HG02885 (cell line): ENCODE data around the gene PYCARD.
"Not testable (repeated sequence)": the region's sequence is repeated elsewhere in the genome, so short reads cannot be mapped to it uniquely, and the experiment has no call there.

ENCODE experiments used
- ATAC-seq: cut with Tn5 transposase; IDR thresholded peaks from one replicate; pipeline ENCODE4 v1.9.1; 2021; ENCODE audit warnings: mild to moderate bottlenecking; ENCODE audit not compliant: unreplicated experiment, poor library complexity

PYCARD gene

GRCh38 chr16:31202414-31203375, at the start of gene PYCARD:
Gene PYCARD, minus strand, starts transcription at chr16:31202760. Its CDS starts 70 bp downstream, at chr16:31202690.
- ATAC-seq: peak; percentile 45

GRCh38 chr16:31251435-31251834, 48.9 kb upstream of the PYCARD start:
- ATAC-seq: no peak

- ATAC-seq: no peak
Measured at GRCh38 chr16:31250782-31251384, 48.3 kb upstream of the PYCARD start.

GRCh38 chr16:31248344-31248743, 45.8 kb upstream of the PYCARD start:
- ATAC-seq: no peak

- ATAC-seq: no peak
Measured at GRCh38 chr16:31246296-31246695, 43.7 kb upstream of the PYCARD start.

GRCh38 chr16:31245598-31245997, 43.0 kb upstream of the PYCARD start:
- ATAC-seq: not testable (repeated sequence)

- ATAC-seq: peak; percentile 44
Measured at GRCh38 chr16:31243734-31244670, 41.4 kb upstream of the PYCARD start.

GRCh38 chr16:31242206-31242605, 39.6 kb upstream of the PYCARD start:
- ATAC-seq: no peak

GRCh38 chr16:31238041-31238440, 35.5 kb upstream of the PYCARD start:
- ATAC-seq: no peak

GRCh38 chr16:31229501-31229900, 26.9 kb upstream of the PYCARD start:
- no peak for ATAC-seq

GRCh38 chr16:31228206-31228605, 25.6 kb upstream of the PYCARD start:
- ATAC-seq: no peak

- ATAC-seq: no peak
Measured at GRCh38 chr16:31225193-31225592, 22.6 kb upstream of the PYCARD start.

GRCh38 chr16:31224092-31224955, 21.8 kb upstream of the PYCARD start:
- no peak for ATAC-seq

- ATAC-seq: no peak
Measured at GRCh38 chr16:31223044-31223443, 20.5 kb upstream of the PYCARD start.

- ATAC-seq: no peak
Measured at GRCh38 chr16:31221357-31222160, 19.0 kb upstream of the PYCARD start.

GRCh38 chr16:31219154-31219741, 16.7 kb upstream of the PYCARD start:
- no peak for ATAC-seq

GRCh38 chr16:31217136-31217530, 14.6 kb upstream of the PYCARD start:
- no peak for ATAC-seq

- ATAC-seq: no peak
Measured at GRCh38 chr16:31216422-31217135, 14.0 kb upstream of the PYCARD start, which contains the start of gene PYDC1. Gene PYDC1, minus strand, starts transcription at chr16:31217135. Its CDS starts 107 bp downstream, at chr16:31217028.
